H1 (cell line): ENCODE results near the gene MKKS. TPM values are rescaled to one million over a fixed set of nuclear protein-coding genes. Genes with fewer than 3 reads are reported as not detected.

Experiments used
- CTCF ChIA-PET: fragments of 300-600 bp; sonication (Branson Sonifier 250); formaldehyde crosslinking; loops from one replicate; lab custom pipeline; 2021; ENCODE audit not compliant: partially characterized antibody; lab: Charles Lee
- POLR2A ChIA-PET: fragments of 300-600 bp; sonication (Branson Sonifier 250); formaldehyde crosslinking; loops from one replicate; lab custom pipeline; 2021; ENCODE audit warnings: inconsistent platforms; ENCODE audit not compliant: partially characterized antibody; lab: Charles Lee
- DNase-seq, 2 experiments: peaks; one replicate each; pipeline versions ENCODE4 v3.0.0 to v3.0.0-alpha.2; 2010 to 2022; ENCODE audit warnings: low spot score in 2 of 2, low read depth in 1 of 2, mixed read lengths in 1 of 2
- FAIRE-seq: peaks from 2 replicates; lab custom pipeline; 2011; peaks lifted over from hg19 to GRCh38; lab: Jason Lieb, UNC
- H2AFZ ChIP-seq: 2 replicates; pipeline ENCODE4 v1.8.1; 2012; ENCODE audit warnings: low read length, inconsistent platforms
- H2AK5ac ChIP-seq: 2 replicates; pipeline ENCODE4 v1.6.1; 2013; ENCODE audit warnings: low read depth, low read length
- H2BK120ac ChIP-seq: replicated peaks from 2 replicates; pipeline ENCODE3; 2013; ENCODE audit warnings: low read depth, low read length, inconsistent platforms
- H2BK12ac ChIP-seq: 2 replicates; pipeline ENCODE4 v1.6.1; 2013; ENCODE audit warnings: low read depth, low read length
- H2BK15ac ChIP-seq: 2 replicates; pipeline ENCODE4 v1.6.1; 2013; ENCODE audit warnings: low read length
- H2BK20ac ChIP-seq: 2 replicates; pipeline ENCODE4 v1.6.1; 2013; ENCODE audit warnings: low read length
- H2BK5ac ChIP-seq: 2 replicates; pipeline ENCODE4 v1.6.1; 2013; ENCODE audit warnings: low read depth, low read length
- H3K14ac ChIP-seq: 2 replicates; pipeline ENCODE4 v1.6.1; 2013; ENCODE audit warnings: inconsistent platforms; ENCODE audit not compliant: insufficient read length
- H3K18ac ChIP-seq: 2 replicates; pipeline ENCODE4 v1.6.1; 2013; ENCODE audit warnings: low read length; ENCODE audit errors: extremely low read depth
- H3K23ac ChIP-seq: 2 replicates; pipeline ENCODE4 v1.6.1; 2013; ENCODE audit warnings: inconsistent platforms; ENCODE audit not compliant: insufficient read length
- H3K23me2 ChIP-seq: 2 replicates; pipeline ENCODE4 v1.6.1; 2013; ENCODE audit warnings: low read depth, low read length
- H3K27ac ChIP-seq: 2 replicates; pipeline ENCODE4 v1.6.1; 2011; ENCODE audit warnings: low read depth, low read length, inconsistent platforms
- H3K27me3 ChIP-seq, 4 experiments: replicated peaks in 1 of 4; 1 replicate in 1 of 4; 2 replicates in 3 of 4; pipeline versions ENCODE4 v1.6.1 to v1.8.1; 2011 to 2013; ENCODE audit warnings: low read length in 3 of 4, mild to moderate bottlenecking in 3 of 4, inconsistent platforms in 2 of 4, mixed read lengths in 2 of 4, moderate library complexity in 1 of 4; ENCODE audit not compliant: control insufficient read depth in 3 of 4, insufficient read depth in 3 of 4; ENCODE audit errors: extremely low read depth in 1 of 4
- H3K36me3 ChIP-seq, 4 experiments: 2 replicates each; pipeline versions ENCODE4 v1.6.1 to v1.8.1; 2011 to 2013; ENCODE audit warnings: mild to moderate bottlenecking in 4 of 4, low read length in 3 of 4, moderate library complexity in 2 of 4, control low read depth in 1 of 4, inconsistent platforms in 1 of 4; ENCODE audit not compliant: insufficient read depth in 4 of 4, control insufficient read depth in 2 of 4
- H3K4ac ChIP-seq: replicated peaks from 2 replicates; pipeline ENCODE3; 2013; ENCODE audit warnings: low read length, low read depth, mixed read lengths, inconsistent platforms; ENCODE audit not compliant: insufficient read length
- H3K4me1 ChIP-seq, 4 experiments: replicated peaks in 1 of 4; 1 replicate in 1 of 4; 2 replicates in 3 of 4; pipeline versions ENCODE4 v1.6.1 to v1.8.1; 2011 to 2013; ENCODE audit warnings: low read length in 3 of 4, inconsistent platforms in 2 of 4, mixed read lengths in 1 of 4; ENCODE audit not compliant: insufficient read depth in 4 of 4, control insufficient read depth in 3 of 4
- H3K4me2 ChIP-seq, 2 experiments: 2 replicates each; pipeline versions ENCODE4 v1.6.1 to v1.8.1; 2011 to 2013; ENCODE audit warnings: low read depth in 2 of 2, low read length in 2 of 2, control low read depth in 1 of 2, inconsistent platforms in 1 of 2, mild to moderate bottlenecking in 1 of 2; ENCODE audit not compliant: insufficient read depth in 1 of 2
- H3K4me3 ChIP-seq, 4 experiments: fragments of 200-600, 300-600 bp in 1 of 4; sonication (generic), shearing (Covaris generic), sonication (Bioruptor Twin) in 1 of 4; 2 replicates each; pipeline versions ENCODE4 v1.5.1 to v1.8.1; 2011 to 2016; ENCODE audit warnings: low read length in 4 of 4, low read depth in 3 of 4, control low read depth in 2 of 4, inconsistent platforms in 2 of 4, mild to moderate bottlenecking in 2 of 4, mixed read lengths in 1 of 4, moderate library complexity in 1 of 4; ENCODE audit not compliant: insufficient read depth in 2 of 4; ENCODE audit errors: extremely low read depth in 1 of 4
- H3K56ac ChIP-seq: replicated peaks from 2 replicates; pipeline ENCODE3; 2013; ENCODE audit warnings: low read depth, mild to moderate bottlenecking, mixed read lengths, low read length, inconsistent platforms; ENCODE audit not compliant: insufficient read length
- H3K79me1 ChIP-seq: 2 replicates; pipeline ENCODE4 v1.6.1; 2013; ENCODE audit warnings: low read depth, low read length, control low read depth
- H3K79me2 ChIP-seq, 2 experiments: 2 replicates each; pipeline versions ENCODE4 v1.6.1 to v1.8.1; 2012 to 2013; ENCODE audit warnings: low read length in 2 of 2, mild to moderate bottlenecking in 2 of 2, inconsistent platforms in 1 of 2; ENCODE audit not compliant: insufficient read depth in 2 of 2, control insufficient read depth in 1 of 2
- H3K9ac ChIP-seq, 4 experiments: replicated peaks in 1 of 4; 1 replicate in 1 of 4; 2 replicates in 3 of 4; pipeline versions ENCODE4 v1.6.1 to v1.8.1; 2011 to 2013; ENCODE audit warnings: low read depth in 3 of 4, low read length in 3 of 4, control low read depth in 2 of 4, mild to moderate bottlenecking in 2 of 4, moderate library complexity in 2 of 4, inconsistent platforms in 1 of 4; ENCODE audit errors: extremely low read depth in 1 of 4
- H3K9me3 ChIP-seq, 2 experiments: 2 replicates each; pipeline versions ENCODE4 v1.6.1 to v1.8.1; 2012 to 2013; ENCODE audit warnings: mild to moderate bottlenecking in 2 of 2, moderate library complexity in 2 of 2, control low read depth in 1 of 2, inconsistent platforms in 1 of 2, low read depth in 1 of 2, low read length in 1 of 2, mixed read lengths in 1 of 2; ENCODE audit not compliant: insufficient read depth in 2 of 2
- H4K20me1 ChIP-seq, 2 experiments: replicated peaks in 1 of 2; 2 replicates each; pipeline versions ENCODE3 to v1.8.1; 2011 to 2013; ENCODE audit warnings: inconsistent platforms in 2 of 2, low read length in 2 of 2, mild to moderate bottlenecking in 1 of 2; ENCODE audit not compliant: insufficient read depth in 2 of 2, control insufficient read depth in 1 of 2
- H4K5ac ChIP-seq: 2 replicates; pipeline ENCODE4 v1.6.1; 2013; ENCODE audit warnings: low read length, low read depth, mixed read lengths, inconsistent platforms; ENCODE audit not compliant: insufficient read length
- H4K8ac ChIP-seq: 2 replicates; pipeline ENCODE4 v1.8.0; 2013; ENCODE audit warnings: mild to moderate bottlenecking, moderate library complexity, low read length, inconsistent platforms; ENCODE audit not compliant: insufficient read depth; ENCODE audit errors: extremely low read depth
- H4K91ac ChIP-seq: replicated peaks from 2 replicates; pipeline ENCODE3; 2013; ENCODE audit warnings: low read length, mixed read lengths, inconsistent platforms; ENCODE audit not compliant: insufficient read length
- CTBP2 ChIP-seq: IDR thresholded peaks from 2 replicates; pipeline ENCODE4 v1.7.0; 2011; ENCODE audit warnings: borderline replicate concordance, mild to moderate bottlenecking, moderate library complexity, mixed read lengths, low read length; ENCODE audit not compliant: insufficient read depth, insufficient read length
- KDM5A ChIP-seq: fragments of 200-600 bp; IDR thresholded peaks from 2 replicates; pipeline ENCODE4 v1.7.1; 2012; ENCODE audit warnings: mild to moderate bottlenecking, low read length, inconsistent platforms, mixed read lengths
- SIN3A ChIP-seq, 2 experiments: IDR thresholded peaks in 1 of 2; conservative IDR thresholded peaks in 1 of 2; 2 replicates each; pipeline ENCODE4 v1.6.1; 2011 to 2012; ENCODE audit warnings: low read length in 2 of 2, improper control_type of control experiment in 1 of 2, low read depth in 1 of 2, mild to moderate bottlenecking in 1 of 2
- TCF12 ChIP-seq: IDR thresholded peaks from 2 replicates; pipeline ENCODE4 v1.6.1; 2011; ENCODE audit warnings: low read depth, mild to moderate bottlenecking, low read length
- USF2 ChIP-seq: IDR thresholded peaks from 2 replicates; pipeline ENCODE4 v1.6.1; 2011; ENCODE audit warnings: low read length, improper control_type of control experiment
- WGBS, 2 experiments: shearing (Covaris generic) in 1 of 2; methylation state at CpG; one replicate each; pipeline versions ENCODE4 v1.1.6 to v1.1.7; 2013 to 2015; ENCODE audit warnings: low lambda C conversion rate in 2 of 2, mixed read lengths in 2 of 2, inconsistent platforms in 1 of 2, low coverage in 1 of 2, missing lambda C conversion rate in 1 of 2; ENCODE audit not compliant: insufficient replicate concordance in 2 of 2, insufficient coverage in 1 of 2, insufficient read length in 1 of 2; ENCODE audit errors: extremely low coverage in 1 of 2, missing lambda C conversion rate in 1 of 2; 5-methylcytosine and 5-hydroxymethylcytosine counted together
- polyA plus RNA-seq, 7 experiments: library from polyadenylated mRNA; depleted of rRNA in 3 of 7; stranded (reverse) in 5 of 7; unstranded in 2 of 7; fragments of >200 nt in 5 of 7; fragments of 200-250 nt in 2 of 7; gene quantifications; 1 replicate in 5 of 7; 2 replicates in 1 of 7; 4 replicates in 1 of 7; pipeline versions ENCODE4 v1.2.1 to v1.2.3, GENCODE V29; 2011 to 2013; ENCODE audit warnings: missing spikeins in 2 of 7, mixed read lengths in 2 of 7
- total RNA-seq: library from RNA; stranded (reverse); fragmentation: NEBNext Ultra II Directional; extraction: Animal tissue kit (Norgen Biotek cat#: 25700); gene quantifications from 2 replicates; pipeline ENCODE4 v1.2.1, GENCODE V29; 2021

MKKS gene
- total and polyA plus RNA-seq, 2 of the 8 experiments (the other 6 are each of a cell fraction or from before 2014, with no cell fraction given), result 15.9 to 24.8 TPM

GRCh38 chr20:10430704-10431103 is 3.3 kb downstream of the MKKS start:
- Histone ChIP-seq H3K23ac (no peak overlapping the region), H2BK12ac (no peak overlapping the region), H2BK15ac (no peak overlapping the region), H4K8ac (no peak overlapping the region), H3K4me2 (no peak overlapping the region), H2AK5ac (no peak overlapping the region), H4K20me1 (peaks cover 0 to 9% of the 10 kb centered on the region in 2 experiments), H3K36me3 (no peaks in the 10 kb centered on the region; a peak in 1 of 8 replicates), H4K91ac (no peak overlapping the region), H3K79me1 (peaks cover 15% of the 10 kb centered on the region; the same call in 1 of the 2 replicates), H3K4me3 (no peak overlapping the region), H3K27me3 (no peaks in the 10 kb centered on the region), H3K18ac (no peak overlapping the region), H2AFZ (no peak overlapping the region), H3K79me2 (peaks cover 0 to 79% of the 10 kb centered on the region in 2 experiments; a peak in 2 of 4 replicates), H3K9me3 (no peaks in the 10 kb centered on the region), H2BK20ac (no peak overlapping the region), H4K5ac (no peak overlapping the region), H3K56ac (no peak overlapping the region), H2BK120ac (no peak overlapping the region), H3K4me1 (no peaks in the 10 kb centered on the region), H3K9ac (no peak overlapping the region), H3K14ac (no peak overlapping the region), H3K27ac (no peak overlapping the region), H2BK5ac (no peak overlapping the region), H3K4ac (no peak overlapping the region), H3K23me2 (peaks cover 10% of the 10 kb centered on the region)
- ChIA-PET CTCF (interaction anchor here (0.6 to 1.4 kb wide), 5 partner anchors 45 to 455 kb away, joined by 3 to 4 read pairs (median 3); no protein-coding TSS in a partner anchor), POLR2A (no interaction called here)
- no peak for TF ChIP-seq KDM5A
- no peak for TF ChIP-seq TCF12
- TF ChIP-seq CTBP2, result no peak
- TF ChIP-seq USF2, result no peak
- TF ChIP-seq SIN3A (conservative IDR thresholded peaks at IDR 0.05 in 1 of 2, IDR thresholded peaks at IDR 0.05 in 1 of 2; ENCODE audit: low read depth in 1 of 2, low read length in 2 of 2), result no peak
- WGBS, 2 experiments, result 89% methylated on average over 5 of the region's 5 CpGs; no CpG with 5 or more reads in 1 of the 2 experiments
- no peak for FAIRE-seq
- no peak for DNase-seq
